GM19351 (cell line): Measurements from ENCODE around the gene SEPTIN1.
A peak's percentile ranks its signal among the peaks of the same experiment; 100 is the strongest.

Source experiments
- ATAC-seq: cut with Tn5 transposase; IDR thresholded peaks from one replicate; pipeline ENCODE4 v1.9.1; 2021; ENCODE audit warnings: mild to moderate bottlenecking, moderate library complexity; ENCODE audit not compliant: unreplicated experiment

The SEPTIN1 gene, protein sequence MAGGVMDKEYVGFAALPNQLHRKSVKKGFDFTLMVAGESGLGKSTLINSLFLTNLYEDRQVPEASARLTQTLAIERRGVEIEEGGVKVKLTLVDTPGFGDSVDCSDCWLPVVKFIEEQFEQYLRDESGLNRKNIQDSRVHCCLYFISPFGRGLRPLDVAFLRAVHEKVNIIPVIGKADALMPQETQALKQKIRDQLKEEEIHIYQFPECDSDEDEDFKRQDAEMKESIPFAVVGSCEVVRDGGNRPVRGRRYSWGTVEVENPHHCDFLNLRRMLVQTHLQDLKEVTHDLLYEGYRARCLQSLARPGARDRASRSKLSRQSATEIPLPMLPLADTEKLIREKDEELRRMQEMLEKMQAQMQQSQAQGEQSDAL

DNA sequence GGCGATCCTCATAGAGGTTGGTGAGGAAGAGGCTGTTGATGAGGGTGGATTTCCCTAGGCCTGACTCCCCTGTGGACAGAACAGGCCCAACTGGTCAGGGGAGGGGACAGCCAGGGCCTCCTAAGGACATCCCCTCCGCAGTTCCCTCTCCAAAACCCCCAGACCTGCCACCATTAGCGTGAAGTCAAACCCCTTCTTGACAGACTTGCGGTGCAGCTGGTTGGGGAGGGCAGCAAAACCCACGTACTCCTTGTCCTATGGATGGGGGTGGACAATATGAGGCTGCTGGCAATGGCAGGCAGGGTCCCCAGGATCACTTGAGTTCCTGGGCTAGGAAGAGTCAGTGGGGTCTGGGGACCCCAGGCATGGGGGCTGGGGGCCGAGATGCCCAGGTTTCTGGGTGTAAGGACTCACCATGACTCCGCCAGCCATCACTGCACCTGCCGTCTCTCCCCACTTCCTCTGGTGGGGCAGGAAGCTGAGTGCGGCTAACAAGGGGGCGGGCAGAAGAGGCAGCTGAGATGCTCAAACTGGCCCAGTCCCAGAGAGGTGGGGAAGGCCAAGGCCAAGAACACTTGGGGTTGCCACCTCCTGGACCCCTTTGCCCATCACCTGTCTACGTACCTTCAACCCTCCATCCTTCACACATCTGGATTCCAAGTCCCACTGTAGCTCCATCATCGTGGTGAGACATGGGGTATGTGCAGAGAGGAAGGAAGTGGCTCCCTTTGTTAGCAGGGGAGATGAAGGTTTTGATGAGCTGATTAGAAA lies at the start of gene SEPTIN1:
Gene SEPTIN1 (minus strand): TSS at position 451 of the 771 bp plus-strand sequence. CDS start 19 bp downstream, at position 432.
- ATAC-seq: peak; percentile 43

- peak; percentile 16 for ATAC-seq
Measured at GRCh38 chr16:30430428-30430970, 48.1 kb upstream of the SEPTIN1 start.

DNA sequence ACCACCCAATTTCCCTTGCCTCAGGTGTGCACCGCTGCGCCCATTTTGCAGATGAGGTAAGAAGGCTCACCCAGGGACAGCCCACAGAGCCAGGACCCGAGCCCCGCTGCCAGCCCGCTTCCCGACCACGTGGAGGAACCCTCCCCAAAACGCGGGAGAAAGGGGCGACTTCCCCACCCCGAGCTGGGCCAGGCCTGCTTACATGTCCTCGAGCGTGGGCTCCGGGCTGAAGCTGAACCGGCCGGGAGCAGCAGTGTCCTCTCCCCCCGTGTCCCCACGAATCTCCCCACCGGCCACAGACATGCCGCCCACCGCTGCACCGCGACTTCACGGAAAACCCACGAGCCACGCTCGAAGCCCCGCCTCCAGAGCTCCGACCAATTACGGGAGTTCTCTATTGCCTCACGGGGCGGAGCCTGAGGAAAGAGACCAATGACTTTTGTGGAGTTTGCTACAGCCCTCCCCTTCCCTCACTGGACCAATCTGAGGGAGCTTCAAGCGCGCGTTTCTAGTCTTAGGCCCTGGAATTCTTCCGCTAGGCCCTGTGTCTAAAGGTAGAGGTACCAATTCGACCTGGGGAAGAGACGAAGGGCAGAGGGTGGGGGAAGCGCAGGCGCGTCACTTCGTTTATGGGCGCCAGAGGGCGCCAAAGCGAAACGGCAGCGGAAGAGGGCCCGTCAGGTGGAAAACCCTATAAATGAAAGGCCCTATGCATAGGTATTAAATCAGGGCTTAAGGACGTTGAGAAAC lies 47.5 kb upstream of the SEPTIN1 start, which contains the start of gene DCTPP1:
Gene DCTPP1 (minus strand): TSS at position 353 of the 750 bp plus-strand sequence. CDS start 50 bp downstream, at position 303.
- ATAC-seq: peak; percentile 97

DNA sequence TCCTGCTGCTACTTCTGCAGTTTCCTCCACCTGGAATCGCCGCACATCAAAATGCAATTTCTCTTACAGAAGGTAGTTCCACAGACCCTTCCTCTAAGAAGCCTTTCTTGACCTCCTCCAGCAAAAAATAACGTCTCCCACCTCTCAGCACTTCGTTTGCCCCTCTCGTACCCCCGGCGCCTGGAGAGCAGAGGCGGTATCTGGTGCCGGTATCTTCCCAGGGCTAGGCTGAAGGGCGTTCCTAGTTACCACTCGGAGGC lies 47.0 kb upstream of the SEPTIN1 start:
- no peak for ATAC-seq

GRCh38 chr16:30428055-30428454 lies 45.7 kb upstream of the SEPTIN1 start:
- no peak for ATAC-seq

GRCh38 chr16:30421010-30421409 lies 38.6 kb upstream of the SEPTIN1 start:
- ATAC-seq: no peak

DNA sequence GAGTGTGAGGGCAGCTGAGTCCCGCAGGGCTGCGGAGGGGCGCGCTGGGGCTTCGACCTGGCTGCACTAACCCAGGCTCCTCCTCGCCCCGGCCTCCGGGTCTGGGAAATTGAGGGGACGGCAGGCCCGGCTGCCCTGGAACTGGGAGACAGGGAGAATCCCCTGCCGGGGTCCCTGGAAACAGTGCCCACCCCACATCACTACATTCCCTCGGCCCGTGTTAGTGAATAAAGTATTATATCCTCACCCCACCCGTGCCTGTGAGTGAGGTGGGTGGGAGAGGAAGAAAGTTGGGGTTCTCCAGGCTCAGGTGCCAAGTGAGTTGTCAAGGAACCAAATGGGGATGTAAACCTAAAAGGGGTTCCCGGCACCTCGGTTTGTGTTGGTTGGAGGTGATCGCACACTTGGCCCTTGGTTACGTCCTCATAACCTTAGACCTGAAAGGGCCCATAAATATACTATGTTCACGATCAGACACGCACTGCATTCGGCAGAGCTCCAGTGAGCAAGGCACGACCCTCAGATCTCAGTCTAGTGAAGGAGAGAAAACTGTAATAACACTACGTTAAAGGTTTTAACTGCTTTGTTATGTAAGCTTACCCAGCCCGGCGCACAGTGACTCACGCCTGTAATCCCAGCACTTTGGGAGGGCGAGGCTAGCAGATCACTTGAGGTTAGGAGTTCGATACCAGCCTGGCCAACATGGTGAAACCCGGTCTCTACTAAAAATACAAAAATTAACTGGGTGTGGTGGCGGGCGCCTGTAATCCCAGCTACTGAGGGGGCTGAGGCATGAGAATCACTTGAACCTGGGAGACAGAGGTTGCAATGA lies 36.2 kb upstream of the SEPTIN1 start:
- no peak for ATAC-seq

- peak; percentile 86 for ATAC-seq
Measured at GRCh38 chr16:30417529-30418349, 35.4 kb upstream of the SEPTIN1 start.

DNA sequence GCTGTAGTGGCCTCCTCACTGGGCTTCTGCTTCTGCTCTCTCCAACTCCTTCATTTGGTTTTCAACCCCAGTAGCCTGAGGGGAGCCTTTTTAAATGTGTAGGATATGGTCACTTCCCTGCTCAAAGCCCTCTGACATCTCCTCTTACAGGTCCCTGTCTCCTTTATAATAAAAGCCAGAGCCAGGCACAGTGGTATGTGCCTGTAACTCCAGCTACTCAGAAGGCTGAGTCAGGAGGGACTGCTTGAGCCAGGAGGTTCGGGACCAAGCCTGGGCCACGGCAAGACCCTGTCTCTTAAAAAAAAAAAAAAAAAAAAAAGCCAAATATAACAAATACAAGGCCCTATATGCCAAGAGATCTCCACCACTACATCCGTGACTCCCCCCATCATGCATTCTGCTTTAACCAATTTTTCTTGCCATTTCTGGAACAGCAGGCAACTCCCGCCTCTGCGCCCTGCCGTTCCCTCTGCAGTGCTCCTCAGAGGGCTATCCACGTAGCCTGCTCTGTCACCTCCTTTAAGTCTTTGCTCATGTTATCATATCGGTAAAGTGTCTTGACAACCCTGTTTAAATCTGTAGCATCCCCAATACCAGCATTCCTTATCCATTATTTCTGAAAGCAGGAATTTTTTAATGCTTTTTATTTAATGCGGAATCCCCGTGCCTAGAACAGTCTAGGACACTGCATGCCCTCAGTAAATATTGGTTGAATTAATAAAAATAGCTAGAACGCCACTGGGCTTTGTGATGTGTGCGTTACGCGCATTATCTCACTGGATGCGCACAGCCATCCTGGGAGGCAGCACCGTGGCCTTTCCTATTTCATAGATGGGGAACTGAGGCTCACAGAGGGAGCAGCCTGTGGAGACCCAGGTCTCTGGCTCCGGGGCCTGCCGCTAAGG lies 34.5 kb upstream of the SEPTIN1 start:
- no peak for ATAC-seq

GRCh38 chr16:30416047-30416603 lies 33.8 kb upstream of the SEPTIN1 start:
- ATAC-seq: no peak

- no peak for ATAC-seq
Measured at GRCh38 chr16:30414159-30414558, 31.8 kb upstream of the SEPTIN1 start.

- ATAC-seq: no peak
Measured at GRCh38 chr16:30413112-30413806, 30.9 kb upstream of the SEPTIN1 start.

- no peak for ATAC-seq
Measured at GRCh38 chr16:30409125-30410060, 27.0 kb upstream of the SEPTIN1 start.

GRCh38 chr16:30407804-30408534 lies 25.6 kb upstream of the SEPTIN1 start:
- no peak for ATAC-seq

GRCh38 chr16:30407102-30407803 lies 24.9 kb upstream of the SEPTIN1 start, which contains the start of gene ZNF771:
Gene ZNF771 (plus strand): TSS chr16:30407606. CDS start chr16:30408054, 448 bp downstream.
- peak; percentile 84 for ATAC-seq
